ENCODE measurements around the gene ZNG1F. TPM values are rescaled to one million over a fixed set of nuclear protein-coding genes. Genes with fewer than 3 reads are reported as not detected.
"Not testable (repeated sequence)": the region's sequence is repeated elsewhere in the genome, so short reads cannot be mapped to it uniquely, and the experiment has no call there.

ZNG1F gene
- total RNA-seq, 1 experiment from 2014 or later, result 5.0 TPM

DNA sequence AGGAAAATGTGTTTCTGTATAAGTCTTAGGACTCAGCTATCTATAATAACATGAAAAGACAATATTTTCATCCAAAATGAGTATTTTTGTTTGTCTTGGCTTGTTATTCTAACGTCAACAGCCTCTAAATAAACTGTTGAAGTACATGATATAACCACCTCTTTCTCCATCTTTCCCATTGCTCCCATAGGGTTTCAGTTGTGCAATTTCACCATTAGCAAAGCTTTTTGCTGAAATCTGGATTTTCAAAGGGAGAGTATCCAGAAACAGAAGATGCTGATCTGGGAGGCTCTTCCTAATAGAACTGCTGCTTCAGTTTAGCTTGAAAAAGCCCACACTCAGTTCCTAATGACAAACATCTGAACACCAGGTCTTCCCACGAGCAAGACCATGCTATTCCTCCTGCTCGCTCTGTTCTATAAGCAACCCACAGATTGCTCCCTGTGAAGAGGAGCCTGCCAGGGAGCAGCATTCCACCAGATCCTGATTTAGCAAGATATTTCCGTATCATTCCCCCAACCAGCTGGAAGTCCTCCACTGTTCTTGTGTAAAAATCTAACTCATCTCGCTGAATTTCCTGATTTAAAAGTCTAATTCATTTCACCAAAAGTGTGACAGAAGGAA is 101.8 kb downstream of the ZNG1F start:
- DNase-seq (ENCODE audit: low read depth), result not testable (repeated sequence)

DNA sequence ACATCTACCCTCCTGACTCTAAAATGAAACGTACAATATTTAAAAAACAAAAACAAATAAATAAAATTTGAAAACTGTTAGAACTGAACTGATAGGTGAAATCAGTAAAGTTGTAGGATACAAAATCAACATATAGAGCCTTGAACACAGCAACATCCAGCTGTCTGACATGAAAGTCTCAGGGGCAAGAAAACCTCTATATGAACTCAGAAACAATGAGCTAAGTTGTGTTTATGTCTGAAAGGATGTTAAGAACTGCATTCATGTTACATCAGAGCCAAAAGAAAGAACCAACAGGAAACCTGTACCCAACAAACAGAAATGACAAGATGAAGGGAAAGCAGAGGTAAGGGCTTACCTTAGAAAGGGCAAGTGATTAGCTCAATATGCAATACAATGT is 102.4 kb downstream of the ZNG1F start:
- DNase-seq (ENCODE audit: low read depth), result not testable (repeated sequence)

DNA sequence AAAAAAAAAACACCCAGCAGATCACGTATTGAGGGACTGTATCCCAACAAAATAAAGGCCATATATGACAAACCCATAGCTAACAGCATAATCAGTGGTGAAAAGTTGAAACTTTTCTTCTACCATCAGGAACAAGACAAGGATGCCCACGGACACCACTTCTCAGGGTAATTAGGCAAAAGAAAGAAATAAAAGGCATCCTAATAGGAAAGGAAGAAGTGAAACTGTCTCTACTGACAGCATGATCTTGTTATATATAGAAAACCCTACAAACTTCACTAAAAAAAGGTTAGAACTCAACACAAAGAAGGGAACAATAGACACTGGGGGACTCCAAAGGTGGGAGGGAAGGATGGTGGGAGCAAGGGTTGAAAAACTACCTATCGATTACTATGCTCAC is 102.9 kb downstream of the ZNG1F start:
- DNase-seq (ENCODE audit: low read depth), result not testable (repeated sequence)

DNA sequence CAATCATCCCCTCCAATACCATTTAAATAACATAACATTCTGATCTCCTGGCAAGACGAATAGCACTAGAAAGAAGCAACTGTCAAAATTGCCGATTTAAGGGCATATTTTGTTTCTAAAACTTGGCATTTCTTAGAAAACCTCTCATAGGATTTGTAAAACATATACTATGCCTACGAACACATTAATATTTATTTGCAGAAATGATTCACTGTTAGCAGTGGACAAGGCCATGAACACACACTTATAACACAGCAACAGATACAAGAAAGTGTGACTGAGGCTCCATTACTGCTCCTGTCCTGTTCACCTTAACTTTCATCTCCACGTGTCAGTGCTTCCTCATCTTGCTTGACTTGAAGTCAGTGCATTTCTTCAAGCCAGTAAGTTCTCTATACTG is 106.8 kb downstream of the ZNG1F start:
- DNase-seq (ENCODE audit: low read depth), result not testable (repeated sequence)

Other genes starting within 250 kb of the ZNG1F start
- 0.38 TPM in 1 of 2 replicates, not detected in the other for gene FOXD4L6, start 60.6 kb downstream of the ZNG1F start, total RNA-seq (2014; rRNA removed)